Endothelial cell (in vitro differentiated cells): ENCODE results near the gene PLIN5. TPM values are rescaled to one million over a fixed set of nuclear protein-coding genes. Genes with fewer than 3 reads are reported as not detected.
A peak's percentile ranks its signal among the peaks of the same experiment; 100 is the strongest.

ENCODE experiments used
- DNase-seq: peaks from one replicate; pipeline ENCODE4 v3.0.0; 2021; ENCODE audit warnings: low spot score
- H3K27ac Mint-ChIP-seq: one replicate; pipeline ENCODE4 v1.8.0; 2021; ENCODE audit warnings: mixed read lengths, inconsistent platforms; ENCODE audit not compliant: unreplicated experiment
- H3K27me3 Mint-ChIP-seq: one replicate; pipeline ENCODE4 v1.8.0; 2021; ENCODE audit warnings: mild to moderate bottlenecking, moderate library complexity, mixed read lengths, inconsistent platforms; ENCODE audit not compliant: unreplicated experiment
- H3K36me3 Mint-ChIP-seq: one replicate; pipeline ENCODE4 v1.8.0; 2021; ENCODE audit warnings: mild to moderate bottlenecking, low read depth, mixed read lengths, inconsistent platforms; ENCODE audit not compliant: unreplicated experiment
- H3K4me1 Mint-ChIP-seq: one replicate; pipeline ENCODE4 v1.8.0; 2021; ENCODE audit warnings: mild to moderate bottlenecking, mixed read lengths, inconsistent platforms; ENCODE audit not compliant: unreplicated experiment
- H3K4me3 Mint-ChIP-seq: one replicate; pipeline ENCODE4 v1.8.0; 2021; ENCODE audit warnings: mild to moderate bottlenecking, mixed read lengths, inconsistent platforms; ENCODE audit not compliant: unreplicated experiment
- H3K9me3 Mint-ChIP-seq: one replicate; pipeline ENCODE4 v1.8.0; 2021; ENCODE audit warnings: mixed read lengths, inconsistent platforms; ENCODE audit not compliant: unreplicated experiment
- total RNA-seq: library from RNA; stranded (reverse); fragmentation: NEBNext Ultra II Directional; extraction: Animal tissue kit (Norgen Biotek cat#: 25700); gene quantifications from one replicate; pipeline ENCODE4 v1.2.1, GENCODE V29; 2021; ENCODE audit not compliant: unreplicated experiment
- TF ChIP-seq, protein P1 (sequence below): fragments of 200-600 bp; sonication (generic); IDR thresholded peaks from one replicate; pipeline ENCODE4 v1.5.0; 2021; ENCODE audit warnings: antibody characterized with exemption; ENCODE audit not compliant: unreplicated experiment

The PLIN5 gene
- total RNA-seq, 1 donor from 2014 or later: 0.64 TPM

DNA sequence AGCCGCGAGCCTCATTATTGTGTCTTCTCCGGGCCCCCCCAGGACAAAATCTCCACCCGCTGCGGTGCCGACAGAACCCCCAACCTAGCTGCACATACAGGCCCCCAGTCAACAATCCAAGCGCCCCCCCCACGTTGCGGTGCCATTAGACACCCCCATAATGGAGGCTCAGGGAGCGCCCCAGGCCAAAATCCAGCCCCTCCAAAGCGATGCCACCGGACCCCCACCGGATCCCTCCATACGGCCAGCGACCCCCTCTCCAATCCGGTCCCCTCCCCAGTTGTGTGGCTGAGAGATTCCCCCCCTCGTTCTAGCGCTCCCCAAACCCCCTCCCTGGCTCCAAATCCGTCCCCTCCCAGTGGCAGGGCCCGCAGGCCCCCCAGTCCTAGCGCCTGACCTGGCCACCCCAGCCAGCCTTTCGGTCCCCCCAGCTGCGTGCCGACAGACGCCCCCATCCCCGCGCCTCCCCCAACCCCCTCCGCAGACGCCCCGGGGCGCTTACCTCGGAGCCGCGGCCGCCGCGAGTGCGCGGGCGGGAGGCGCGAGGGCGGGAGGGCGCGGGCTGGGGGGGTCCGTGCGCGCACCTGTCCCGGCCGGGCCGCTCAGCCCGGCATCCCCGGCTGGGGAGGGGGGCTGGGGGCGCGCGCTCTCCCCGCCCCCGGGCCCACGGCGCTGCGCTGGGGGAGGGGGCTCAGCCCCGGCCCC, 46.1 kb upstream of the PLIN5 start:
- H3K4me3 Mint-ChIP-seq: peak overlapping the region; percentile 84
- no peaks in the 10 kb centered on the region for H3K36me3 Mint-ChIP-seq
- TF ChIP-seq, protein P1, sequence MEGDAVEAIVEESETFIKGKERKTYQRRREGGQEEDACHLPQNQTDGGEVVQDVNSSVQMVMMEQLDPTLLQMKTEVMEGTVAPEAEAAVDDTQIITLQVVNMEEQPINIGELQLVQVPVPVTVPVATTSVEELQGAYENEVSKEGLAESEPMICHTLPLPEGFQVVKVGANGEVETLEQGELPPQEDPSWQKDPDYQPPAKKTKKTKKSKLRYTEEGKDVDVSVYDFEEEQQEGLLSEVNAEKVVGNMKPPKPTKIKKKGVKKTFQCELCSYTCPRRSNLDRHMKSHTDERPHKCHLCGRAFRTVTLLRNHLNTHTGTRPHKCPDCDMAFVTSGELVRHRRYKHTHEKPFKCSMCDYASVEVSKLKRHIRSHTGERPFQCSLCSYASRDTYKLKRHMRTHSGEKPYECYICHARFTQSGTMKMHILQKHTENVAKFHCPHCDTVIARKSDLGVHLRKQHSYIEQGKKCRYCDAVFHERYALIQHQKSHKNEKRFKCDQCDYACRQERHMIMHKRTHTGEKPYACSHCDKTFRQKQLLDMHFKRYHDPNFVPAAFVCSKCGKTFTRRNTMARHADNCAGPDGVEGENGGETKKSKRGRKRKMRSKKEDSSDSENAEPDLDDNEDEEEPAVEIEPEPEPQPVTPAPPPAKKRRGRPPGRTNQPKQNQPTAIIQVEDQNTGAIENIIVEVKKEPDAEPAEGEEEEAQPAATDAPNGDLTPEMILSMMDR: no peak
- H3K9me3 Mint-ChIP-seq: no peaks in the 10 kb centered on the region
- H3K4me1 Mint-ChIP-seq: peaks cover 10% of the 10 kb centered on the region
- no peak overlapping the region for H3K27ac Mint-ChIP-seq
- peaks cover 23% of the 10 kb centered on the region for H3K27me3 Mint-ChIP-seq
- DNase-seq: no peak

DNA sequence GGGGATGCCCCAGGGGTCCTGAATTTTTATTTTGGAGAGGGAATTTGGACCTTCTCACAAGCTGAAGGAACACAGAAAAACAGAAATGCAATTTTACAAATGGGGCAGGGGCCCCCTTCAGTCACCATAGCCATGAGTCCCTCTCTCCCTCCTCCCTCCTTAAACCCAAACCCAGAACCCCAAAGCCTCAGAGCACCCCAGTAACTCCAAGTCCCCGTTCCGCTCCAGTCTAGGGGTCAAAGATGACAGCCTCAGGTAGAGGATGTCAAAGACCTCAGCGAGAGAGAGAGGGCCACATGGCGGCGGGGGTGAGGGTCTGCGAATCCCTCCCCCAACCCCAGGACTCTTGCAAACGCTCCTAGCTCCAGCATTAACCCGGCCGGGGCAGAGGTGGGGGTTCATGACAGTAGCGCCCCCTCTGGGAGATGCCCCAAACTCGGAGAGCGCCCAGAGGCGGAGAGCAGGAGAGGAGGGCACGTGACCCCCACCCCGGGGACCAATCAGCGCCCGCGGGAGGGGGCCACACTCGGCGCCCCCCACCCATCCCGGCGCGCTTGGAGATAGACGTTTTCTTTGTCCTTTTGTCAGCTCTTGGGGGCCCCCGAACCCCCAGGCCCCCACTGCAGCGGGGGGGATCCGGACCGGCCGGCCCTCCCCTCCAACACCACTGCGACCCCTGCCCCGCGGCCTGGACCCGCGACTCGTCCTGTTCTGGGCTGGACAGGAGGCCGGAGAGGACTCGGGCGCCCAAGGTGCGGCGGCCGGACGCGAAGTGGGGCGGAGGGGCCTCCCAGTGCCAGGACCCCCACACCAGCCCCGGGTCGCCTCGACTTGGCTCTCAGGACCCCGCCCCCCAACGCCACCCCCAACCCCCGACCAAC, 45.2 kb upstream of the PLIN5 start:
- H3K27me3 Mint-ChIP-seq: peaks cover 21% of the 10 kb centered on the region
- TF ChIP-seq, protein P1: no peak
- H3K9me3 Mint-ChIP-seq: no peaks in the 10 kb centered on the region
- H3K4me3 Mint-ChIP-seq: peak overlapping the region; percentile 65
- H3K4me1 Mint-ChIP-seq: peaks cover 17% of the 10 kb centered on the region
- DNase-seq: no peak
- H3K36me3 Mint-ChIP-seq: no peaks in the 10 kb centered on the region
- no peak overlapping the region for H3K27ac Mint-ChIP-seq

DNA sequence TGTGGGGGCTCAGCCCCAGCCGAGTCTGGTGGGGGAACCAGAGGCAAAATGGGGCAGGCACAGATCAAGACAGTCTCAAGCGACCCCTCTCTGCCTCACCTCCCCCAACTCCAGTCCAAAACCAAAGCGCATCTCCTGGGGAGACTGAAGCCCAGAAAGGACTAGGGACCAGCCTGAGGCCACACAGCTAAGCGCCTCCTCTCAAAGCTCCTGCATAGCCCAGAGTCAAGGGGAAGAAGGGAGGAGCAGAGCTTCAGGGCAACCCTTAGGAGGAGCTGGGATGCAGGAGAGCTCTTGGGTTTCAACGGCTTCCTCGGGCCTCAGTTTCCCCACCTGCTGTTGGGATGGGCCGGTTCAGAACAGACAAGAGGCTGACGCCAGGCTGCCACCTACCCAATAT, 44.4 kb upstream of the PLIN5 start:
- Mint-ChIP-seq H3K27ac (no peak overlapping the region), H3K4me3 (no peak overlapping the region), H3K36me3 (no peaks in the 10 kb centered on the region), H3K9me3 (no peaks in the 10 kb centered on the region), H3K27me3 (peaks cover 21% of the 10 kb centered on the region), H3K4me1 (peaks cover 21% of the 10 kb centered on the region)
- TF ChIP-seq, protein P1: no peak
- no peak for DNase-seq

DNA sequence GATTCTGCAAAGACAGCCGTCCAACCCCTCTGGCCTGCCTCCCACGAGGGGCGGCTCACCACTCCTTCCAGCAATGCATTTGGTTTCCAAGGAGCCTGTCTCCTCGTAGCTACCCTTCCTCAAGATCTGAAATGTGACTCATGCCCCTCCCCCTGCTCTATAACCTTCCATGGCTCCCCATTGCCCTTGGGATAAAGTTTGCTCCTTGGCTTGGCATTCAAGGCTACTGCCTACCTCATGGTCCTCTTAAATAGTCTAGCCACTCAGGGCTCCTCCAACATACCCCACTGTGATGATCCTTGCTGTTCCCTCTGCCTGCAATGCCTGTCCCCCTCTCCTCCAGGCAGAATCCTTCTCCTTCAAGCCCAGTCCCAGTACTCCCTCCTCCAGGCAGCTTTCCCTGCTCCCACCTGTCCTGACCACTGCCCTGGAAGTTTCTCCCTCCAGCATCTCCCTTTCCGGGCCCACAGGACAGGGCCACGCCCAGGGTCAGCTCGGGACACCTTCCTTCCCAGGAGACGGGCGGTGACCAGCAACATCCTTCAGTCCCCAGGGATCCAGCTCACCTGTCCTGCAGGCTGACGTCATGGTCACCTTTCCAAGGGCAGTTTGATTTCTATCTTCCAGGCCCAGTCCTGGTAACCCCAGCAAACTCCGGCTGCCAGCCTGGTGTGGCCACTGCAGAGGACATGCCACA, 43.7 kb upstream of the PLIN5 start:
- Mint-ChIP-seq H3K27ac (no peak overlapping the region), H3K36me3 (no peaks in the 10 kb centered on the region), H3K4me1 (peaks cover 21% of the 10 kb centered on the region), H3K27me3 (peaks cover 21% of the 10 kb centered on the region), H3K9me3 (no peaks in the 10 kb centered on the region), H3K4me3 (no peak overlapping the region)
- no peak for DNase-seq
- TF ChIP-seq, protein P1: no peak
